ENCODE measurements around the gene CCDC116. TPM values are rescaled to one million over a fixed set of nuclear protein-coding genes. Genes with fewer than 3 reads are reported as not detected.

CCDC116 gene
- total RNA-seq, 1 donor from 2014 or later = not detected

DNA sequence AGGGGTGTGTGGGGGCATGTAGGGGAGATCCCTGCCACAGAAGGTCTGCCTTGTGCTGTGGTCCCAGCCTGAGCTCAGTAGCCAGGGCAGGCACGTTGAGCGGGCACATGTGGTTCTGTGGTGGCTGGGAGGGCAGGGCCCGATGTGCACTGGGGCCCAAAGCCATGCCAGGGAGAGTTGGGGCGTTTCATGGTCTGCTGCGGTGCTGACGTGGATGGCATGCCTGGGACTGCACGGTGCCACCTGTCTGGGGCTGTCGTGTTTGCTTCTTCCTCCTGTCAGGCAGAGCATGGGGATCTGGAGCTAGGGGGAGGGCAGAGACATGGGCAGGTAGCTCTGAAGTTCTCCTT, 52.6 kb downstream of the CCDC116 start:
- H3K27me3 ChIP-seq = no peaks in the 10 kb centered on the region
- H3K4me3 ChIP-seq = no peak overlapping the region
- no peak overlapping the region for H3K27ac ChIP-seq
- TF ChIP-seq POLR2AphosphoS5 (IDR thresholded peaks at IDR 0.05; ENCODE audit: insufficient read depth in 1 of 2, low read depth in 1 of 2) = no peak
- TF ChIP-seq POLR2A (IDR thresholded peaks at IDR 0.05) = no peak
- no peak for TF ChIP-seq CTCF (IDR thresholded peaks at IDR 0.05)
- no peaks in the 10 kb centered on the region for H3K4me1 ChIP-seq
- intact Hi-C loops (cut with DNase I) = no loop called here
- peaks cover 0 to 58% of the 10 kb centered on the region in 2 donors for H3K36me3 ChIP-seq
- H3K9me3 ChIP-seq = no peaks in the 10 kb centered on the region
- no peak for DNase-seq (ENCODE audit: extremely low spot score in 2 of 2)

DNA sequence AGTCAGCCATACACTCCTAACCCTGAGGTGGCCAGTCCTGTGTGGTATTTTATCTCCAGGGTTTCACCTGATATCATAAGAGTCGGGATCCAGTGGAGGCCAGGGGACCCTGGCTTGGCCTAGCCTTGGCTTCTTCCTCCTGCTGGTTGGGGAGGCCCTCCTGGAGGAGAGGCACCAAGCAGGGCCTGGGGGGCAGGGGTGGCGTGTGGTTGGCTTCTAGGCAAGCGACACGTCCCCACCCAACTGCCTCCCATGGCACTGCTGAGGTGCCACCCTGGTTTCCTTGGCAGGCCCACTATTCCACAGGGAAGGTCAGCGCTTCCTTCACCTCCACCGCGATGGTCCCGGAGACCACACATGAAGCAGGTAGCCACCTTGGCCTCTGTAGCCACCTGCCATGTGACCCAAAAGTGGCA, 53.6 kb downstream of the CCDC116 start:
- Histone ChIP-seq H3K27me3 (no peaks in the 10 kb centered on the region), H3K27ac (no peak overlapping the region), H3K9me3 (no peaks in the 10 kb centered on the region), H3K4me1 (no peaks in the 10 kb centered on the region), H3K4me3 (no peak overlapping the region), H3K36me3 (peaks cover 0 to 57% of the 10 kb centered on the region in 2 donors)
- TF ChIP-seq POLR2A (IDR thresholded peaks at IDR 0.05) (no peak), CTCF (IDR thresholded peaks at IDR 0.05) (no peak)
- no peak for DNase-seq (ENCODE audit: extremely low spot score in 2 of 2)
- intact Hi-C loops (cut with DNase I) = no loop called here

MicroRNA genes within 50 kb of the gene (microRNA counts, 767-probe panel; counts per million panel counts)
- microRNA hsa-miR-130b-3p = 238 to 261 counts per million in 2 donors
- microRNA hsa-miR-301b = 238 to 261 counts per million in 2 donors

Small RNA genes within 50 kb of the gene (microRNA-seq; reads per million reads assigned to microRNA genes)
- 325 reads per million, percentile 65 among the genes with 10 or more reads in this experiment for gene MIR130B (ENCODE audit: borderline number of aligned reads, borderline replicate concordance)
- gene MIR301B (ENCODE audit: borderline number of aligned reads, borderline replicate concordance) = not detected

Small RNA genes within 50 kb of the gene (small RNA-seq; reads per million reads assigned to genes)
- gene MIR301B = not detected

Other genes starting within 250 kb of the CCDC116 start
- not detected for gene RIMBP3B, start 249.0 kb upstream of the CCDC116 start, total RNA-seq
- gene HIC2, start 215.4 kb upstream of the CCDC116 start, total RNA-seq = 3.9 TPM
- gene TMEM191C, start 165.4 kb upstream of the CCDC116 start, total RNA-seq = 8.3 TPM
- not detected for gene RIMBP3C, start 81.3 kb upstream of the CCDC116 start, total RNA-seq
- 32.7 TPM for gene UBE2L3, start 65.0 kb upstream of the CCDC116 start, total RNA-seq
- 22.6 TPM for gene YDJC, start 2.7 kb upstream of the CCDC116 start, total RNA-seq
- 33.9 TPM for gene SDF2L1, start 9.5 kb downstream of the CCDC116 start, total RNA-seq
- 44.7 TPM for gene PPIL2, start 33.3 kb downstream of the CCDC116 start, total RNA-seq
- 4.9 TPM for gene YPEL1, start 103.0 kb downstream of the CCDC116 start, total RNA-seq
- 44.9 TPM for gene MAPK1, start 234.9 kb downstream of the CCDC116 start, total RNA-seq

Measured in vagina (tissue), 2 donors.